RWPE2 (cell line): ENCODE data around the gene TAS2R38.

Experiments
- ATAC-seq: fragments of 200-7000 bp; cut with Tn5 transposase; 3 replicates; pipeline ENCODE4 v1.9.1; 2021; ENCODE audit warnings: low read depth
- DNase-seq: peaks from one replicate; pipeline ENCODE4 v3.0.0-alpha.2; 2020; ENCODE audit warnings: low spot score
- H3K27ac ChIP-seq: fragments of 450-650 bp; 2 replicates; pipeline ENCODE4 v1.5.1; 2017; ENCODE audit warnings: mild to moderate bottlenecking; ENCODE audit not compliant: poor library complexity, severe bottlenecking
- H3K27me3 ChIP-seq: fragments of 250-450 bp; sonication (Bioruptor Pico); 2 replicates; pipeline ENCODE4 v1.5.1; 2021; ENCODE audit warnings: mild to moderate bottlenecking, moderate library complexity; ENCODE audit not compliant: insufficient read depth, poor library complexity, severe bottlenecking
- H3K36me3 ChIP-seq: fragments of 250-450 bp; sonication (Bioruptor Pico); 2 replicates; pipeline ENCODE4 v1.5.1; 2020; ENCODE audit warnings: low read depth, mild to moderate bottlenecking, moderate library complexity
- H3K4me1 ChIP-seq: fragments of 250-450 bp; sonication (Bioruptor Pico); 2 replicates; pipeline ENCODE4 v1.5.1; 2021; ENCODE audit warnings: mild to moderate bottlenecking, moderate library complexity; ENCODE audit not compliant: insufficient read depth, poor library complexity, severe bottlenecking
- H3K4me3 ChIP-seq: fragments of 250-450 bp; sonication (Bioruptor Pico); 2 replicates; pipeline ENCODE4 v1.5.1; 2021; ENCODE audit warnings: mild to moderate bottlenecking, moderate library complexity; ENCODE audit not compliant: severe bottlenecking
- H3K9me3 ChIP-seq: fragments of 250-450 bp; sonication (Bioruptor Pico); 2 replicates; pipeline ENCODE4 v1.5.1; 2021; ENCODE audit warnings: mild to moderate bottlenecking, moderate library complexity; ENCODE audit not compliant: severe bottlenecking
- TF ChIP-seq, protein P1 (sequence below): fragments of 450-650 bp; IDR thresholded peaks from one replicate; pipeline ENCODE4 v1.5.1; 2017; ENCODE audit warnings: mild to moderate bottlenecking, moderate library complexity; ENCODE audit not compliant: poor library complexity, severe bottlenecking

The TAS2R38 gene

DNA sequence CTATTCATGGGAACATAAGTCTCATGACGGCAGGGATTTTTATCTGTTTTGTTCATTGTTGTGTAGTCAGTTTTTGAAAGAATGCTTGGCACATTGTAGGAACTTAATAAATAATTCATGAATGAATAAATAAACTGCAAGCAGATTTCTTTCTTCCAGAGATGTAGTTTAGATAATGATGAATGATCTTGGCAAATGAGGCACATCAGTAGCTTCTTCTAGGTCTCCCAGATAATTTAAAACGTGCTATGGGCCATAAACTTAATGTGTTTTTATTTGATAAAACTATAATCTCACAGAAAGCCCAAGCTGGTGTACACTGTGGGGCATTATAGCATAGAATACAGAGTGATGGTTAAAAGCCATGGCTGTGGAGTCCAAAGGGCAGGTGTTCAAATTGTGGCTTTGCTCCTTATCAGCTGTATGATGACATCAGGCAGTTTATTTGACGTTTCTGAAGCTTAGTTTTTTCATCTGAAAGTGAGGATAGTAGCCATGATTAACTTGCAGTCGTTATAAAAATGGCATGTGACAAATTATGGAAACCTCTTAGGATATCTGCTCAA is 25.6 kb upstream of the TAS2R38 start:
- DNase-seq (no peak), ATAC-seq (no peak)
- TF ChIP-seq, protein P1, sequence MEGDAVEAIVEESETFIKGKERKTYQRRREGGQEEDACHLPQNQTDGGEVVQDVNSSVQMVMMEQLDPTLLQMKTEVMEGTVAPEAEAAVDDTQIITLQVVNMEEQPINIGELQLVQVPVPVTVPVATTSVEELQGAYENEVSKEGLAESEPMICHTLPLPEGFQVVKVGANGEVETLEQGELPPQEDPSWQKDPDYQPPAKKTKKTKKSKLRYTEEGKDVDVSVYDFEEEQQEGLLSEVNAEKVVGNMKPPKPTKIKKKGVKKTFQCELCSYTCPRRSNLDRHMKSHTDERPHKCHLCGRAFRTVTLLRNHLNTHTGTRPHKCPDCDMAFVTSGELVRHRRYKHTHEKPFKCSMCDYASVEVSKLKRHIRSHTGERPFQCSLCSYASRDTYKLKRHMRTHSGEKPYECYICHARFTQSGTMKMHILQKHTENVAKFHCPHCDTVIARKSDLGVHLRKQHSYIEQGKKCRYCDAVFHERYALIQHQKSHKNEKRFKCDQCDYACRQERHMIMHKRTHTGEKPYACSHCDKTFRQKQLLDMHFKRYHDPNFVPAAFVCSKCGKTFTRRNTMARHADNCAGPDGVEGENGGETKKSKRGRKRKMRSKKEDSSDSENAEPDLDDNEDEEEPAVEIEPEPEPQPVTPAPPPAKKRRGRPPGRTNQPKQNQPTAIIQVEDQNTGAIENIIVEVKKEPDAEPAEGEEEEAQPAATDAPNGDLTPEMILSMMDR: no peak
- Histone ChIP-seq H3K9me3 (peaks cover 2% of the 10 kb centered on the region), H3K36me3 (no peaks in the 10 kb centered on the region), H3K27me3 (no peaks in the 10 kb centered on the region), H3K4me3 (no peak overlapping the region), H3K4me1 (peaks cover 18% of the 10 kb centered on the region), H3K27ac (no peak overlapping the region)

DNA sequence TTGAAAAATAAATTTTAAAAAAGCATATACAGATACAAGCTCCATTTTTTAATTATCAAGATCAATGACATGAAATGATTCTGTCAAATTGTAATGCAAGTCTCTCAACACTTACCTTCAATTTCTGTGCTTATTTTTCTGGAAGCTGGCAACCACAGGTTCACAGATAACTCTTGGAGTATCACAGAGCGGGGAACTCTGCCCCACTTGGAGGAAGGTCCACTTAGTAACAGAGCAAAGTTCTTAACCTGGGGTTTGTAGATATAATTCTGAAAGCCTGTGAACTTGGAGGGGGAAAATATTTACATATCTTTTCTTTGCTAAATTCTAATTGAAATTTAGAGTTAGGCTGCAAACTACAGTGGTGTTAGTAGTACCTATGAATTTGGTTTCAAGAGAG is 19.8 kb upstream of the TAS2R38 start:
- Histone ChIP-seq H3K27me3 (no peaks in the 10 kb centered on the region), H3K4me1 (peaks cover 3% of the 10 kb centered on the region), H3K9me3 (no peaks in the 10 kb centered on the region), H3K4me3 (no peak overlapping the region), H3K27ac (no peak overlapping the region), H3K36me3 (no peaks in the 10 kb centered on the region)
- ATAC-seq (no peak), DNase-seq (no peak)
- TF ChIP-seq, protein P1: no peak

DNA sequence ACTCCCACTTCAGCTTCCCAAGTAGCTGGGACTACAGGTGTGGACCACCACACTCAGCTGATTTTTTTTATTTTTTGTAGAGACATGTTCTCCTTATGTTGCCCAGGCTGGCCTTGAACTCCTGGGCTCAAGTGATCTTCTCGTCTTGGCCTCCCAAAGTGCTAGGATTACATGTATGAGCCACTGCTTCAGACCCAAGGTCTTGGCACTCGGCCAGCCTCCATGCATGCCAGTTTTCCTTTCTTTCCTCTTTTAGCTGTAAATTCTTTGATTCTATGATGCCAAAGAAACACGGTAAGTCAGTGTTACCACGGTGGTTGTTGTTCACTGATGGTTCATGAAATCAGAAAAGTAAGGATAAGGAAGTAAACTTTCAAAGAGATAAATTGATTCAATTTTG is 19.1 kb upstream of the TAS2R38 start:
- Histone ChIP-seq H3K36me3 (no peaks in the 10 kb centered on the region), H3K4me3 (no peak overlapping the region), H3K9me3 (no peaks in the 10 kb centered on the region), H3K4me1 (peaks cover 3% of the 10 kb centered on the region), H3K27me3 (no peaks in the 10 kb centered on the region), H3K27ac (no peak overlapping the region)
- DNase-seq (no peak), ATAC-seq (no peak)
- TF ChIP-seq, protein P1: no peak

DNA sequence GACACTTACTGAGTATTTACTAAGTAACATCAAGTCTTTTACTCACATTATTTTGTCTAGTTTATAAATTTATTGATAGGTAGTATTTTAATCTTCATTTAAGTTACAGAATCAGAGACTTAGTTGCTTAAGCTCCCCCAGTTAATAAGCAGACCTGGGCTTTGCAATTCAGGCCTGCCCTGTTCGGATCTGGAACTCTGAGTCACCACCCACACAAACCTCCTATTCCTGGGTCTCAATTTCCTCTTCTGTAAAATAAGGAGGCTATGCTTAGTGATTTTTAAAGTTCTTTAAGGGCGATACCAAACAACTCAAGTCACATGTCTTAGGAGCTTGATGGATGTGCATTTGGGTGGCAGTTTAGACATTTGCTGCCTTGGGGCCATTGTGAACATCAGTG is 18.6 kb upstream of the TAS2R38 start:
- TF ChIP-seq, protein P1: no peak
- Histone ChIP-seq H3K4me1 (peaks cover 3% of the 10 kb centered on the region), H3K27ac (no peak overlapping the region), H3K9me3 (no peaks in the 10 kb centered on the region), H3K4me3 (no peak overlapping the region), H3K36me3 (no peaks in the 10 kb centered on the region), H3K27me3 (no peaks in the 10 kb centered on the region)
- DNase-seq: no peak
- ATAC-seq: no peak

DNA sequence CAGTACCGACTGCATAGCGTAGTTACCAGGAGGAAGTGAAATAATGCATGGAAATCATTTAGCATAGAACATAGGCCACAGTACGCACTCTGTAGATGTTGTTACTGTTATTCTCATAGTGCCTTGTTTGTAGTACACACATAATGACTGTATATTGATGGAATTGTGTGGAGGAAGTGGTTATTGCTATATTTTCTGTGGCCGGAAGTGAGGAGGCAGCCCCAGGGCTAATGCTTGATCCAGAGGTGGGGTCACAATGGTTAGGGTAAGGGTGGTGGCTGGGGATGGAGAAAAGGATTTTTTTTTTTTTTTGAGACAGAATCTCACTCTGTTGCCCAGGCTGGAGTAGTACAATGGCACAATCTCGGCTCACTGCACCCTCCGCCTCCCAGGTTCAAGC is 17.6 kb upstream of the TAS2R38 start:
- DNase-seq: no peak
- no peak overlapping the region for H3K27ac ChIP-seq
- no peaks in the 10 kb centered on the region for H3K36me3 ChIP-seq
- TF ChIP-seq, protein P1: no peak
- peaks cover 3% of the 10 kb centered on the region for H3K4me1 ChIP-seq
- no peaks in the 10 kb centered on the region for H3K27me3 ChIP-seq
- ATAC-seq: no peak
- no peaks in the 10 kb centered on the region for H3K9me3 ChIP-seq
- H3K4me3 ChIP-seq: no peak overlapping the region
